ENCODE data around the gene MEGF6.

DNA sequence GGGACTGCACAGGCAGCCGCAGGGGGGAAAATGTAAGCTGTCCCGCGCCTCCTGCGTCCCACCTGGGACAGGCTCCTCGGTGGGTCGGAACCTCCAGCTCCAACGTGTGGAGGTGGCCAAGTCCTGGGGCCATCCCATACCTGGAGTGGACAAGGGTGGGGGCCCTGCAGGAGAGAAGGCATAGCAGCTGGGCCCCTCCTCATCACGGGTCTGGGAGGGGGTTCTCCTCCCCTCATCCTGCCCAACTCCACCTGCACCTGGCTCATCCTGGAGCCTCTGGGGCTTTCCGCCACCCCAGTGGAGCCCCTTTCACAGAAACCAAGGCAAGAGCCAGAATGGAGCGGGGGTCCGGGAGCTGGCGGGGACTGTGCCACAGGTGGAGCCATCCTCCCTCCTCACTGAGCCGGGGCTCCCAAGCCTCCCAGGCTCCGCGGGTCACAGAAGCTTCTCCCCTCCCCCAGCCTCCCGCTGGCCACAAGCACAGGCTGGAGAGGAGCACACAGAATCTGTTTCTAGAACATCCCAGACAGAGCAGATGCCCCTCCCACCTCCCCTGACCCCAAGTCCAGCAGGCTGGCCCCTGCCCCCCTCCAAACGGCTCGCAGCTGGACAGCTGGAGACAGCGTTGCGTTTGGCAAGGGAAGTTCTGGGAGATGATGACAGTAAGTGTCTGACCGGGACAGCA is 65.8 kb downstream of the MEGF6 start:
- TF ChIP-seq, protein P1, sequence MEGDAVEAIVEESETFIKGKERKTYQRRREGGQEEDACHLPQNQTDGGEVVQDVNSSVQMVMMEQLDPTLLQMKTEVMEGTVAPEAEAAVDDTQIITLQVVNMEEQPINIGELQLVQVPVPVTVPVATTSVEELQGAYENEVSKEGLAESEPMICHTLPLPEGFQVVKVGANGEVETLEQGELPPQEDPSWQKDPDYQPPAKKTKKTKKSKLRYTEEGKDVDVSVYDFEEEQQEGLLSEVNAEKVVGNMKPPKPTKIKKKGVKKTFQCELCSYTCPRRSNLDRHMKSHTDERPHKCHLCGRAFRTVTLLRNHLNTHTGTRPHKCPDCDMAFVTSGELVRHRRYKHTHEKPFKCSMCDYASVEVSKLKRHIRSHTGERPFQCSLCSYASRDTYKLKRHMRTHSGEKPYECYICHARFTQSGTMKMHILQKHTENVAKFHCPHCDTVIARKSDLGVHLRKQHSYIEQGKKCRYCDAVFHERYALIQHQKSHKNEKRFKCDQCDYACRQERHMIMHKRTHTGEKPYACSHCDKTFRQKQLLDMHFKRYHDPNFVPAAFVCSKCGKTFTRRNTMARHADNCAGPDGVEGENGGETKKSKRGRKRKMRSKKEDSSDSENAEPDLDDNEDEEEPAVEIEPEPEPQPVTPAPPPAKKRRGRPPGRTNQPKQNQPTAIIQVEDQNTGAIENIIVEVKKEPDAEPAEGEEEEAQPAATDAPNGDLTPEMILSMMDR (IDR thresholded peaks at IDR 0.05; ENCODE audit: low read depth, low read length) = no peak
- no peak for TF ChIP-seq EZH2phosphoT487 (IDR thresholded peaks at IDR 0.05; ENCODE audit: low read depth)

Data from OCI-LY3 (cell line).